A673 (cell line): ENCODE results near the gene BTBD18.

Experiments used
- CTCF ChIP-seq: fragments of 300-800, 200-600 bp; sonication (generic); conservative IDR thresholded peaks from 2 replicates; pipeline ENCODE4 v1.5.1; 2017; ENCODE audit warnings: low read depth, mild to moderate bottlenecking, antibody characterized with exemption, low read length, moderate library complexity, mixed read lengths
- EZH2 ChIP-seq: fragments of 200-600 bp; sonication (generic); IDR thresholded peaks from 2 replicates; pipeline ENCODE4 v1.6.1; 2017; ENCODE audit warnings: borderline replicate concordance, low read depth, mild to moderate bottlenecking, mixed read lengths, antibody characterized with exemption, low read length; ENCODE audit not compliant: poor library complexity, severe bottlenecking

GRCh38 chr11:57732661-57733060 is 19.0 kb downstream of the BTBD18 start:
- TF ChIP-seq CTCF (no peak), EZH2 (no peak)
